ENCODE results near the gene CLCN3. TPM values are rescaled to one million over a fixed set of nuclear protein-coding genes. Genes with fewer than 3 reads are reported as not detected.

Gene CLCN3
- total and polyA plus RNA-seq, 9 of the 15 experiments (the other 6 are each of a cell fraction or from before 2014, with no cell fraction given) = 12.7 to 60.6 (median 38.5) TPM

GRCh38 chr4:169611991-169612870 lies 8.1 kb upstream of the CLCN3 start, which contains the start of gene NEK1 (continued):
- TF ChIP-seq GTF3C2 (IDR thresholded peaks at IDR 0.05; ENCODE audit: borderline replicate concordance, extremely low read depth, insufficient read length) (no peak), ZNF253 (CRISPR knock-in tag; conservative IDR thresholded peaks at IDR 0.05) (no peak), NR4A1 (CRISPR knock-in tag; IDR thresholded peaks at IDR 0.05) (no peak), NR4A1 (tag; IDR thresholded peaks at IDR 0.05) (no peak), E2F3 (CRISPR knock-in tag; IDR thresholded peaks at IDR 0.05) (0 out of 2 replicates have a peak, but pooled peaks have one; percentile 43), ZNF24 (IDR thresholded peaks at IDR 0.05) (peak; percentile 24; the same call in 1 of the 2 replicates), ZNF316 (IDR thresholded peaks at IDR 0.05) (no peak), KLF6 (CRISPR knock-in tag; IDR thresholded peaks at IDR 0.05; ENCODE audit: borderline replicate concordance) (0 out of 2 replicates have a peak, but pooled peaks have one; percentile 29), MEF2D (tag; conservative IDR thresholded peaks at IDR 0.05; ENCODE audit: low read depth) (no peak), RERE (CRISPR knock-in tag; IDR thresholded peaks at IDR 0.05; ENCODE audit: borderline replicate concordance) (no peak)

Measured in K562 (cell line).